ENCODE data around the gene GSTP1.
"Not testable (repeated sequence)": the region's sequence is repeated elsewhere in the genome, so short reads cannot be mapped to it uniquely, and the experiment has no call there.

GSTP1 gene

DNA sequence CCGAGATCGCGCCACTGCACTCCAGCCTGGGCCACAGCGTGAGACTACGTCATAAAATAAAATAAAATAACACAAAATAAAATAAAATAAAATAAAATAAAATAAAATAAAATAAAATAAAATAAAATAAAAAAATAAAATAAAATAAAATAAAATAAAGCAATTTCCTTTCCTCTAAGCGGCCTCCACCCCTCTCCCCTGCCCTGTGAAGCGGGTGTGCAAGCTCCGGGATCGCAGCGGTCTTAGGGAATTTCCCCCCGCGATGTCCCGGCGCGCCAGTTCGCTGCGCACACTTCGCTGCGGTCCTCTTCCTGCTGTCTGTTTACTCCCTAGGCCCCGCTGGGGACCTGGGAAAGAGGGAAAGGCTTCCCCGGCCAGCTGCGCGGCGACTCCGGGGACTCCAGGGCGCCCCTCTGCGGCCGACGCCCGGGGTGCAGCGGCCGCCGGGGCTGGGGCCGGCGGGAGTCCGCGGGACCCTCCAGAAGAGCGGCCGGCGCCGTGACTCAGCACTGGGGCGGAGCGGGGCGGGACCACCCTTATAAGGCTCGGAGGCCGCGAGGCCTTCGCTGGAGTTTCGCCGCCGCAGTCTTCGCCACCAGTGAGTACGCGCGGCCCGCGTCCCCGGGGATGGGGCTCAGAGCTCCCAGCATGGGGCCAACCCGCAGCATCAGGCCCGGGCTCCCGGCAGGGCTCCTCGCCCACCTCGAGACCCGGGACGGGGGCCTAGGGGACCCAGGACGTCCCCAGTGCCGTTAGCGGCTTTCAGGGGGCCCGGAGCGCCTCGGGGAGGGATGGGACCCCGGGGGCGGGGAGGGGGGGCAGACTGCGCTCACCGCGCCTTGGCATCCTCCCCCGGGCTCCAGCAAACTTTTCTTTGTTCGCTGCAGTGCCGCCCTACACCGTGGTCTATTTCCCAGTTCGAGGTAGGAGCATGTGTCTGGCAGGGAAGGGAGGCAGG lies at the start of gene GSTP1:
Gene GSTP1 (plus strand): TSS at position 566 of the 958 bp plus-strand sequence. CDS start 32 bp downstream, at position 598.
- peak; percentile 78 for DNase-seq

DNA sequence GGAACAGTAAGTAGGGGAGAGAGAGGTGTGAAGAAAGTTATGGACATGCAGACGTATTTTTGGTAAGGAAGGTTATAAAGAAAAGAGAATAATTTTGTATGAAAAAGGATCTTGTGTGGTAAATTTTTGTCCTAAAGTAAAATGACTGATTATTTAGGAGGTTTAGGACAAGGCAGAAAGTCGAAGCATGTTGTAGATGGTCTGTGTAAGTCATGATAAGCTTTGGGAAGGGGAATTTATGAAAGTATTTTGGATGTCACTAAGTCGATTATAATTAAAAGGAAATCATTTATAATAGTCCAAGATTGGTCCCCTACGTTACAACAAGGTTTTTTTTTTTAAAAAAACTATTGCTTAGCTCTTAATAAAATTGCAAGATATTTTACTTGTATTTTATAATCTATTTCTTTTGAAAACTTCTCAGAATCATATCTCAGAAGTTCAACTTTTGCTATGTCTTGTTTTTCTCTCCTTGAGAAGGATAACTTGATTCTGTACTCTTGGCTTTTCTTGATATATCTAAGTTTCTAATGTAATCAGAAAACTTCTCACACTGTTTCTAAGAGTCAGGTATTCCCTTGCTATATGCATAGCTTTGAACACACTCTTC lies 49.4 kb upstream of the GSTP1 start:
- DNase-seq: no peak

DNA sequence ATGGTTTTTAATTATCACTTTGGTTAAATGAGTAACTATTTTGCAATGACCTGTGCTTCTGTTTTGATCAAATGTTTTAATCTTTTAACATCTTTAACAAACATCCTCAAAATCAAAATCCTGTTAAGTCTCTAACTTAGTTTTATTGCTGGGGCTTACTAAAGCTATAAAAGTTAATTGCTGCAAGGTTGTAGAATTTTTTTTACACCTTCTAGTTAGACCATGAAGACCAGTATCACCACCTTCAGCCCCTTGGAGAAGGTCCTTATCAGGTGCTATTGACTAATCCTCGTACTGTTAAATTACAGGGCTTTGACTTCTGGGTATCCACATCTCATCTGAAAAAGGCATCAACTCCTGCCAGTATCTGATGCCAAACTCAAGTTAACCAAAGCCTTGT lies 48.1 kb upstream of the GSTP1 start:
- no peak for DNase-seq

DNA sequence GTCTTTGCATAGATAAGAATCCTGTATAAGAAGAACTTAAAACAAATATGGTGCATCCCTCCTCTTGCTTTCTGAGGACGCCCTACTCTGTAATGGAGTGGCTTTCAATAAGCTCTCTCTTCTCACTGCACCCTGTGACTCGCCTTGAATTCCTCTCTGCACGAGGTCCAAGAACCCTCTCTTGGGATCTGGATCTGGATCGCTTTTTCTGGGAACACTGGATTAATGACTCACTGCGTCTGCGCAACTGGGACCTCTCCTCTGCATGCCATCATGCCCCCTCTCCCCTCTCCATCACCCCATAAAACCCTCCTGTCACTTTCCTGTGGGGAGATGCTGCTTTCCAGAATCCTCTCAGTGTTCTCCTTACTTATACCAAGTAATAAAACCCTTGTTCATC lies 45.3 kb upstream of the GSTP1 start:
- DNase-seq: no peak

DNA sequence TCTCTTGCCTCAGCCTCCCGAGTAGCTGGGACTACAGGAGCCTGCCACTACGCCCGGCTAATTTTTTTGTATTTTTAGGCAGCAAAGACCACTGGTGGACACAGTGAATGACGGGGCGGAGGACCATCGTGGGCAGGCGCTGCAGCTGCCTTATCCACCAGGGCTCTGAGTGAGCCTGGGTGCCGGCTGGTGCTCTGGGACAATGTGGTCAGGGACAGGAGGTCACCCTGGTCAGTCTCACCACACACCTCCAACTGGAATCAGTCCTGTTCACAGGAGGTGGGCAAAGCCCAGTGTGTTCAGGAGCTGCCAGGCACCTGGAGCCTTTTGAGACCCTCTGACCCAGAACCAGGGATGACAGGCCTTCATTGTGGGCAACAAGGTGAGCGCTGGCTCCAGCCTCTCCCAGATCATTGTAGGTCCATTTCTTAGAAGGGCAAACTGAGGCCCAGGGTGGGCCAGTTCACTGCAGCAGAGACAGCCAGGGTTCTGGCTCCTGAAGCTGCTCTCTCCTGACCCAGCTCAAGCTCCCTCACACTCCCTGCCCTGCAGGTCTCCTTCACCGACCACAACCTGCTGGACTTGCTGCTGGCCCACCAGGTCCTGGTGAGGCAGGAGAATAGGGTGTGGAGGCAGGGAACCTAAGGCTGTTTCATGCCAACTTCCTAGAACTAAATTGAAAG lies 44.6 kb upstream of the GSTP1 start:
- DNase-seq: no peak

DNA sequence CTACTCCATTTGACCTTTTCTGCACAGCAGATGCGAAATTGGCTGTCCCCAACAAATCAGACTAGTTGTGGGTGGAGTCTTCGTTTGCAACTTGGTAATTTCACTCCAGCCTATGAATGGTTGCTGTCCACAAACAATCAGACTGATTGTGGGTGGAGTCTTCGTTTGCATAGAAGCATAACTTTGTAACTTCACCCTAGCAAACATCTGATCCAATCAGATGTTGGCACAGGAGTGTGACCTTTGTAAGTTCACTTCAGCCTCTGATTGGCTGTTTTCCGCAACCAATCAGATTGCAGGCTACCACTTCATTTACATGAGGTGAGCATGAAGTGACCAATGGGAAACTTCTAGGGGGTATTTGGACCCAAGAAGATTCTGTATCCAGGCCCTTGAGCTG lies 44.1 kb upstream of the GSTP1 start:
- DNase-seq: no peak

DNA sequence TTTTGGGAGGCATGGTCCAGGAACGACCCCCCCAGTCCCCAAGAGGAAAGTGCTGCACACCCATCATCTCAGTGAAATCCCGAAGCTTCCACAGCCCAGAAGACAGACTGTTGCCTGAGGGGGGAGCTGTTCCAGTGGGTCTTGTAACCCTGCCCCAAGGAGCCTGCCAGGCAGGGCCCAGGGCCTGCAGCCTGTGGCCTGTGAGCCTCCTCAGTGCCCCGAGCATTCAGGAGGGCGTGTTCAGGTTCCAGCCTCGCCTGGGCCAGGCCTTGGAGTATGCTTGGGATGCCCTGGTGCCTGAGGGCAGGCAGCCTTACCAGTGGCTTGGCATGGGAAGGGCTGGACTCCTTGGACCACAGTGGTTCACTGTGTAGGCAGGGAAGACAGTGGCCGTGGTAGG lies 42.4 kb upstream of the GSTP1 start:
- no peak for DNase-seq

DNA sequence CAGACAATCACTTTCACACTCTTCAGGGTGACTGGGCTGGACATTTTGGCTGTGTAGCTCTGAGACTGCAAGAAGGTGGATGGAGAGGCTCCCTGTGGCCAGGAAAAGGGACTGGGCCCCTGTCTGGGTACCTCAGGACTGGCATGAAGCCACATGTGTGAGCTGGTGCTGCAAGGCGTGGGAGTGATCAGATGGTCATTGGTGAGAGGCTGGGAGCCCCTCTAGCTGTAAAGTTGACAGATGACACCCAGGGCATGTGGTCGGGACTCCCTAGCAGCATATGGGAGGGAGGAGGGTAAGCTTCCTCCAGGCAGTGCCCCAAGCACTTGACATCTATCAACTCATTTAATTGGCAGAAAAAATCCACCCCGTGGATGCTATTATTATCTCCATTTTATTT lies 41.4 kb upstream of the GSTP1 start:
- no peak for DNase-seq

DNA sequence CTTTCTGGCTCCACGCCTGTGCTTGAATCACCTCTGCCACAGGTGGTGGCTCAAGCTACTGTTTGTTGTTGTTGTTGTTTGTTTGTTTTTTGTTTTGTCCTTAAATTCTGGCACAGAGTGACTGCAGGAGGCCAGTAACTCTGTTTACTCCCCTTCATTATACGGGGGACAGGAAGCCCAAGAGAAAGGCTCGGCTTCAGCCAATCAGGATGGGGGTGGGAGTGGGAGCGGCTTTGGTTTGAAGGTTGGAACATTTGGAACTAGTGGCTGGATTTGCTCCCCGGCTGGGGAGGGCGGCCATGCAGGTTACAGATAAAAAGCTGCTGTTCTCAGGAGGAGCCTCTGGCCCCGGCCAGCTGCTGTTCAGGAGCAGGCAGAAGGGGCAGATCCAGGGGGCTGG lies 40.6 kb upstream of the GSTP1 start:
- DNase-seq: no peak

DNA sequence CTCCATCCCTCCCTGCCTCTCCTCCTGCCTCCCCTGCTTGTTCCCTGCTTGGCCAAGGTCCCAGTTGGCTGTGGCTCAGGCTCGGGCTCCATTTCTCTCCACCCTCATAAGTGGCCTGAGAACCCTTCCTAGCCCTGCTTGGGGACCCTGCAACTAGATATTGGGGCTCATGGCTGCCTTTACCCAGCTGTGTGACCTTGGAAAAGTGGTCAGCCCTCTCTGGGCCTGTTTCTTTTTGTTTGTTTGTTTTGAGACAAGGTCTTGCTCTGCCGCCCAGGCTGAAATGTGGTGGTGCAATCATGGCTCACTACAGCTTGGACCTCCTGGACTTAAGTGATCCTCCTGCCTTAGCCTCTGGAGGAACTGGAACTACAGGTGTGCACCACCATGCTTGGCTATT lies 40.0 kb upstream of the GSTP1 start:
- no peak for DNase-seq

DNA sequence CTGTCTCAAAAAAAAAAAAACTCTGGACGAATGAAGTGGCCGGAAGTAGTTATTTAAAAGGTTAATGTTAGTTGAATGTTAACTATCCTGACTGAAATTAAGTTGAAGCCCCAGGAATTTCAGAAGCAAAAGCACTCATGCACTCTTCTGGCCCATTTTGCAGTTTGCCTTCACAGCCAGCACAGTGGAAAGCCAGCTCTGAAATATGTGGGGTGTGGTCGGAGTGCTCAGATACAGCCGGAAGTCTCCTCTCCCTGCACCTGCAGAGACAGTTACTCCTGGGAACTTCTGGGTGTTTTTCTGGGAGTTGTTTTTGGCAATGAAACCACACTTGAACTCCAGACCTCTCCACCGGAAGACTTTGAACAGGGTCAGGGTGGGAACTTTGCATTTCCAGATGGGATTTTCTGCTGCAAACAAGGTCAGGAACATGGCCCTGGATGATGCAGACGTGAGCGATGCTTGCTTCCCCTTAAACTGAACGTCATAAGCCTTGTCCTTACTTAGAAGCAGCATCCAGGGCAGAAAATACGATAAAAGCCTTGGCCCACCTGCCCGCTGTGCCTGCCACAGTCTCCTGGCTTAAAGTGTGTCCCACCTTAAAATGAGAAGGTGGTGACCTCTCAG lies 38.9 kb upstream of the GSTP1 start:
- DNase-seq: no peak

DNA sequence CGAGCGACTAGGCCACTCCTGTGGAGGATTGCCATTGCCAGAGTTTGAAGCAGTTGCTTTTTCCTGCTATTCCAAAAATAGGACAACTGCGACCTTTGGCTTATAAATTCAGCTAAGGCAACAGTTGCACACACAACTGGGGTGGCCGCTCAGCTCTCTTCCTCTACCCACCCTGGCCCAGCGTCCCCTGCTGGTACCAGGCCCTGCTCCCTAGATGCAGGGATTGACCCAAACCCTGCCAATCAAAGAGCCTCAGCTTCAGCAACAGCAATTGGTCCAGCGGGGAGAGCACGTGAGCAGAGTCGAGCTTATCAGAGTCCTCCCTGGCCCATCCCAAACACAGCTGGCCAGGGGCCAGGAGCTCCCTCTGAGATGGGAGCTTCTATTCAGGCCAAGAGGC lies 38.3 kb upstream of the GSTP1 start:
- no peak for DNase-seq

DNA sequence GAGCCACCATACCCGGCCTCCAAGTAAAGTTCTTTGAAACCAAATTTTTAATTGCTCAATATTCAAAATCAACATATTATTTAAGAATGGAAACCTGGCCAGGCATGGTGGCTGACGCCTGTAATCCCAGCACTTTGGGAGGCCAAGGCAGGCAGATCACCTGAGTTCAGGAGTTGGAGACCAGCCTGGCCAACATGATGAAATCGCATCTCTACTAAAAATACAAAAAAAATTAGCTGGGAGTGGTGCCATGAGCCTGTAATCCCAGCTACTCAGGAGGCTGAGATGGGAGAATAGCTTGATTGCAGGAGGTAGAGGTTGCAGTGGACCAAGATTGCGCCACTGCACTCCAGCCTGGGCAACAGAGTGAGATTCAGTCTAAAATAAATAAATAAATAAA lies 35.5 kb upstream of the GSTP1 start:
- DNase-seq: not testable (repeated sequence)

DNA sequence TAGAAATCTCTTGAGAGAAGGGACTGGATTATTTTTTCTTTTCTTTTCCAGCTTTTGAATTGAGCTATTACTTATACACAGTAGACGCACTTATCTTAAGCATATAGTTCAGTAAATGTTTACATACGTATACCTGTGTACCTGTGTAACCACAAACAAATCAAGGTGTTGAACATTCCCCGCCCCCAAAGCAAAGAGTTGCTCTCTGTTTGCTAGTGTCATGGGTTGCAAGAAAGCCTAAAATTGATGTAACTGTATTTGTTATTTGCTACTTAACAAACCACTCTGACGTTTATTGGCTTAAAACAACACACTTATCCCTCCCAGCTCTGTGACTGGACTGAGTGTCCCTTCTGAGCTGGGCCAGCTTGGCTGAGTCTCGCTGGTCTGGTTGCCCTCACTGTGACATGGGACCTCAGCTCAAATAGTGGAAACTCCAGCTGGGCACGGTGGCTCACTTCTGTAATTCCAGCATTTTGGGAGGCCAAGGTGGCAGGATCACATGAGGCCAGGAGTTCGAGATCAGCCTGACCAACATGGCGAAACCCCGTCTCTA lies 35.0 kb upstream of the GSTP1 start:
- no peak for DNase-seq

DNA sequence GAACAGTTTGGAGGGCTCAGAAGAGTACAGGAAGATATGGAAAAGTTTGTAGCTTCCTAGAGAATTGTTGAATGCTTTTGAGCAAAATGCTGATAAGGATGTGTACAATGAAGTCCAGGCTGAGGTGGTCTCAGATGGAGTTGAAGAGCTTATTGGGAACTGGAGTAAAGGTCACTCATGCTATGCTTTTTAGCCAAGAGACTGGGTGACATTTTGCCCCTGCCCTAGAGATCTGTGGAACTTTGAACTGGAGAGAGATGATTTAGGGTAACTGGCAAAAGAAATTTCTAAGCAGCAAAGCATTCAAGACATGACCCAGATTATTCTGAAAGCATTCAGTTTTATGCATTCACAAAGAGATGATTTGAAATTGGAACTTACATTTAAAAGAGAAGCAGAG lies 32.5 kb upstream of the GSTP1 start:
- DNase-seq: no peak

DNA sequence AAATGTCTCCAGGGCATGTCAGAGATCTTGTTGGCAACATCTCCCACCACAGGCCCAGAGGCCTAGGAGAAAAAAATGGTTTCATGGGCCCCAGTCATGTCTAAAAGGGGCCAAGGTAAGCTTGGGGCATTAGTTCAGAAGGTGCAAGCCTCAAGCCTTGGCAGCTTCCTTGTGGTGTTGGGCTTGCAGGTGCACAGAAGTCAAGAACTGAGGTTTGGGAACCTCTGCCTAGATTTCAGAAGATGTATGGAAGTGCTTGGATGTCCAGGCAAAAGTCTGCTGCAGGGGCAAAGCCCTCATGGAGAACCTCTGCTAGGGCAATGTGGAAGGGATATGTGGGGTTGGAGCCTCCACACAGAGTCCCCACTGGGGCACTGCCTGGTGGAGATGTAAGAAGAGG lies 31.9 kb upstream of the GSTP1 start:
- DNase-seq: not testable (repeated sequence)

DNA sequence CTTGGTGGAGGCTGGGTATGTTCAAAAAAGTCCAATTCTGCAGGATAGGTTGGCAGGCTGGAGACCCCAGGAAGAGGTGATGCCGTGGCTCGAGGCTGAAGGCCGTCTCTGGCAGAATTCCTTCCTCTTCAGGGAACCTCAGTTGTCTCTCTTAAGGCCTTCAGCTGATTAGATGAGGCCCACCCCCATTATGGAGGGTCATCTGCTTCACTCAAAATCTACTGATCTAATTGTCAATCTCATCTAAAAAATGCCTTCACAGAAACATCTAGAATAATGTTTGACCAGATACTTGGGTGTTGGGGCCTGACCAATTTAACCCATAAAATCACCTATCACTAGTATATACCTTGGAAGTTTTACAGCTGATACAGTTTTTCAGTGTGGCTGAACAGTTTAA lies 27.4 kb upstream of the GSTP1 start:
- DNase-seq: no peak

DNA sequence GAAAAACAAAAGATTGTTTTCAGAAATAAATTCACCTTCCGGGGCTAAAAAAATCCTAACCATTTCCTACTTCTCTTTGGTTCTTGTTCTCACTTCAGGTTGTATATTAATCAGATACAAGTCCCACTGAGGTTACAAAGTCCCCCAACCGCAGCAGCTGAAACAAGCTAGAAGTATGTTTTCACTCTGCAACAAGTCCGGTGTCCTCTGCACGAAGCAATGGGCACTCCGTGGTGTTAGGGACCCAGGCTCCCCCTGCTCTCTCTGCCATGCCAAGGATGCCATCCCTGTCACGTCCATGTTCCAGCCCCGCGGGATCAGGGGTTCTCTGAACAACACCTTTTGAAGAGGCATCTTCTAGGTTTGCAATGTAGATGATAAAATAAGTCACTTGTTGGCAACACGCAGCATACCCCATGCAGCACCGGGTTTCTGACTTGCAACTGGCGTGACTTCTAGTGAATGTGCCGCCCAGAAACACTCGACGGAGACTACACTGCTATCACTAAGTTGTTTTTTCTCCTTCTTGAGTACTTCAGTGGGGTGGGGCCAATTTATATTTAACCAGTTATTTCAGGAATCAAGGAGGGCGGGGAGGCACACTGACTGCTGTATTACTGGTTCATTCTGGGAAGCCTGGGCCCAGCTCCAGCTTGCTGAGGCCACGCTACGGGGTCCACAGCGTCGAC lies 25.4 kb upstream of the GSTP1 start:
- DNase-seq: no peak

DNA sequence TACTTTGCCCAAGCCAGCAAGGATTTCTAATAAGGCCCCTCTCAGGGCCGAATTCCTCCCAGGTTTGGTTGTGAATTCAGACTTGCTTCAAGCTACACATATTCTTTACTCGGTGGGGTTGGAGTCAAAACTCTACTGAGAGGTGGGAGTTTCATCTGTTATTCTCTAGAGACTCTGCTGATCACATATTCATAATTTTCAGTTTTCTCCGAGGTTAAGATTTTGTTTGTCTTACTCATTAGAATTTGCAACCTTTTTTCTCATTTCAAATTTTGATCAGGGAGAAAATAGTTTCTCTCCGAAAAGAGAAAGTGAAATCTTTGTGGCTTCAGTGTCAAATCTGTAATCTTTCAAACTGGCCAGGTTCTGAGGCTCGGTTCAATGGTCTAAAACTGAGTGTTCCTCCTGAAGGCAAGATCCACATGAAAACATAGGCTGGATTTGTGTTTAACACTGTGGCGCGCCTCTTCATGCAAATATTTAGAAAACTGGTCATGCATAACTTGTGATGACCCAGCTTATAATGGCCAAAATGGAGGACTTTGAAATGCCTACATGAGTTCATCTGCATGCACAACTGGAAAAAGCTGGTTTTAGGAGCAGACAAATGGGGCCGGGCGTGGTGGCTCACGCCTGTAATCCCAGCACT lies 21.5 kb upstream of the GSTP1 start:
- DNase-seq: no peak

DNA sequence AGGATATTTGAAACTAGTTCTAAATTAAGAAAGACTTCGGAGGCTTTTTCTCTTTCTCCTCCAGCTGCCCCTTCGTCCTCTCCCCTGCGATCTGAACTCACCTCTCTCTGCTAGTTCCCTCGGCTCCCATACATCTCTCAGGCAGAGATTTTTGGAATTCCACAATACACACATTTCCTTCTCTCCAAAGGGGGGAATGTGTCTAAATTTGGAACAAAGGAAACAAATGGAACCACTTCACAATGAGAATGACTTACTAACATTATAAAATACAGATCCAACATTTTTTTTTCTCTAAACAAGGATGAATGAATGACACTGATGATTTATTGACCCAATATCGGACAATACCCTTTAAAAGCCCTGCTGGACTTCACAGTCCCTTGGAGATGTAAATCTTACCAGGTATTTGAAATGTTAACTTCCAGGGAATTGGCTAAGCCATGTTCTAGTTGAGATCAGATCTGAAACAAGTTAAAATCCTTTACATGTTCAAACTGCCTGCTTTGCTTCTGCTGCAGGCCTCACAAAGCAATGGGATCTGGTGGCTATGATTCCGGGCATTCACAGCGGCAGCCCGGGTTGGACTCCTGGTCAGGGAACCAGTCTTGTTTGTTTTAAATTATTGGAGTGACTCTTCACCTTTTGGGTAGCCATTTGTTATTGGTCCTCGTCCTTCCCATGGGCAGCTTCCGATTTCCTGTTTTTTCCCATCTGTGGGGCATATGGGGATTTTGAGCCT lies 20.5 kb upstream of the GSTP1 start:
- no peak for DNase-seq

DNA sequence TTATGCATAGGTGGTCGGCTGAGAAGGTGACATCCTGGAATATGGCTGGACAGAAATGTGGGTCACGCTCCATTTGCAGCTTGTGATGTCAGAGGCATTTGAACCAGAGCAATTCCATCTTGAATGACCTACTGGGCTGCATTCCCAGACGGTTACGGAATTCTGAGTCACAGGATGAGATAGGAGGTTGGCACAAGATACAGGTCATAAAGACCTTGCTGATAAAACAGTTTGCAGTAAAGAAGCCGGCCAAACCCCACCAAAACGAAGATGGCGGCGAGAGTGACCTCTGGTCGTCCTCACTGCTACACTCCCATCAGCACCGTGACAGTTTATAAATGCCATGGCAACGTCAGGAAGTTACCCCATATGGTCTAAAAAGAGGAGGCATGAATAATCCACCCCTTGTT lies 19.9 kb upstream of the GSTP1 start:
- DNase-seq: not testable (repeated sequence)
